Mesodermal cell (in vitro differentiated cells): Measurements from ENCODE around the gene MYO18A.

Source experiments
- H3K27ac ChIP-seq: 2 replicates; pipeline ENCODE4 v1.7.0; 2013; ENCODE audit warnings: mild to moderate bottlenecking, low read depth, low read length, moderate library complexity; ENCODE audit not compliant: severe bottlenecking
- H3K36me3 ChIP-seq: 2 replicates; pipeline ENCODE4 v1.7.1; 2013; ENCODE audit warnings: mild to moderate bottlenecking, low read length, moderate library complexity; ENCODE audit not compliant: control insufficient read depth, insufficient read depth
- H3K4me1 ChIP-seq: one replicate; pipeline ENCODE4 v1.7.1; 2013; ENCODE audit warnings: mild to moderate bottlenecking, low read length; ENCODE audit not compliant: insufficient read depth, control insufficient read depth, poor library complexity, severe bottlenecking
- H3K4me3 ChIP-seq: 2 replicates; pipeline ENCODE4 v1.7.0; 2013; ENCODE audit warnings: low read length, control low read depth, mild to moderate bottlenecking; ENCODE audit not compliant: insufficient read depth, poor library complexity, severe bottlenecking; ENCODE audit errors: extremely low read depth
- H3K9me3 ChIP-seq: 2 replicates; pipeline ENCODE4 v1.7.1; 2013; ENCODE audit warnings: mild to moderate bottlenecking, low read length, moderate library complexity; ENCODE audit not compliant: control insufficient read depth
- WGBS, 2 experiments: methylation state at CpG; one replicate each; pipeline ENCODE4 v1.1.5; 2013; ENCODE audit warnings: missing lambda C conversion rate in 2 of 2; ENCODE audit not compliant: insufficient coverage in 2 of 2; 5-methylcytosine and 5-hydroxymethylcytosine counted together

The MYO18A gene

GRCh38 chr17:29021226-29021625 is 159.0 kb downstream of the MYO18A start:
- H3K27ac ChIP-seq = no peak overlapping the region
- H3K9me3 ChIP-seq = no peaks in the 10 kb centered on the region
- WGBS, 2 experiments = 87 to 91% methylated on average over 7 of the region's 7 CpGs
- no peak overlapping the region for H3K4me3 ChIP-seq
- H3K36me3 ChIP-seq = no peaks in the 10 kb centered on the region
- H3K4me1 ChIP-seq = peaks cover 12% of the 10 kb centered on the region
